DND-41 (cell line): ENCODE measurements around the gene IL1F10.

Source experiments
- ATAC-seq: fragments of 200-7000 bp; cut with Tn5 transposase; 3 replicates; pipeline ENCODE4 v1.9.1; 2021; ENCODE audit warnings: low read depth; ENCODE audit not compliant: insufficient read depth
- DNase-seq: peaks from one replicate; pipeline ENCODE4 v3.0.0-alpha.2; 2020
- H2AFZ ChIP-seq: 2 replicates; pipeline ENCODE4 v1.6.0; 2012; ENCODE audit warnings: low read depth, low read length
- H3K27ac ChIP-seq: 2 replicates; pipeline ENCODE4 v1.5.1; 2012; ENCODE audit warnings: low read length, inconsistent platforms
- H3K27me3 ChIP-seq: fragments of 200-600 bp; sonication (generic); 2 replicates; pipeline ENCODE4 v1.6.0; 2012; ENCODE audit warnings: low read length, mild to moderate bottlenecking, inconsistent platforms; ENCODE audit not compliant: insufficient read depth, poor library complexity
- H3K36me3 ChIP-seq: 2 replicates; pipeline ENCODE4 v1.5.1; 2012; ENCODE audit warnings: low read length, inconsistent platforms; ENCODE audit not compliant: insufficient read depth
- H3K4me1 ChIP-seq: 2 replicates; pipeline ENCODE4 v1.5.1; 2012; ENCODE audit warnings: mild to moderate bottlenecking, low read length; ENCODE audit not compliant: insufficient read depth
- H3K4me2 ChIP-seq: 2 replicates; pipeline ENCODE4 v1.6.0; 2012; ENCODE audit warnings: mild to moderate bottlenecking, moderate library complexity, low read length, inconsistent platforms; ENCODE audit not compliant: insufficient read depth
- H3K4me3 ChIP-seq, 2 experiments: fragments of 200-600 bp in 1 of 2; shearing (Covaris generic) in 1 of 2; 2 replicates each; pipeline ENCODE4 v1.5.1; 2012 to 2016; ENCODE audit warnings: inconsistent platforms in 2 of 2, low read length in 2 of 2, mild to moderate bottlenecking in 2 of 2, low read depth in 1 of 2, moderate library complexity in 1 of 2
- H3K79me2 ChIP-seq: 2 replicates; pipeline ENCODE4 v1.6.0; 2012; ENCODE audit warnings: low read length, inconsistent platforms; ENCODE audit not compliant: insufficient read depth
- H3K9ac ChIP-seq: 2 replicates; pipeline ENCODE4 v1.6.0; 2012; ENCODE audit warnings: low read depth, mild to moderate bottlenecking, inconsistent platforms, low read length, moderate library complexity
- H3K9me3 ChIP-seq: 2 replicates; pipeline ENCODE4 v1.5.1; 2012; ENCODE audit warnings: low read length, moderate library complexity, mild to moderate bottlenecking, inconsistent platforms; ENCODE audit not compliant: insufficient read depth, severe bottlenecking
- H4K20me1 ChIP-seq: 2 replicates; pipeline ENCODE4 v1.6.0; 2012; ENCODE audit warnings: low read length; ENCODE audit not compliant: insufficient read depth
- EZH2 ChIP-seq: IDR thresholded peaks from 3 replicates; pipeline ENCODE4 v1.6.1; 2012; ENCODE audit warnings: borderline replicate concordance, low read depth, mild to moderate bottlenecking, moderate library complexity, low read length, inconsistent platforms; ENCODE audit not compliant: severe bottlenecking
- TF ChIP-seq, protein P1 (sequence below): IDR thresholded peaks from 2 replicates; pipeline ENCODE4 v1.5.1; 2012; ENCODE audit warnings: borderline replicate concordance, low read length, moderate library complexity, mild to moderate bottlenecking; ENCODE audit not compliant: poor library complexity, severe bottlenecking; ENCODE audit errors: extremely low read depth

Gene IL1F10

DNA sequence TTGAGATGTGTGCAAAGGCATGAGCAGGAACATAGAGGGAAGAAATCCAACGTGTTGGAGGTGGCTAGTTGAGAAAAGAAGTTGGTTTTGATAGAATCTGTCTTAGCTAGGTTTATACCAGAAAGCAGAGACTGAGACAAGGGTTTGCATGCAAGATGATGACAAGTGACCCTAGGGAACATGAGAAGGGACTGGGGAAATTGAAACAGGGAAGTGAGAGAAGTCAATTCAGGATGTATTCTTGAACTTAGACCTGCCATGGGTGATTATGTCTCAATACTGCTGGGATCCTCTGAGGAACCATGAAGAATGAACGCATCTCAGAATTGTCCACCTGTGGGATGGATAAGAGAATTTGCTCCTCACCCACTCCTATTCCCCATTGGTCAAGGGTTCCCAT lies 42.0 kb upstream of the IL1F10 start:
- Histone ChIP-seq H2AFZ (no peak overlapping the region), H3K36me3 (no peaks in the 10 kb centered on the region), H3K9me3 (no peaks in the 10 kb centered on the region), H3K9ac (no peak overlapping the region), H3K4me2 (no peak overlapping the region), H3K79me2 (no peaks in the 10 kb centered on the region), H3K4me1 (no peaks in the 10 kb centered on the region), H3K27ac (no peak overlapping the region), H3K27me3 (peaks cover 25% of the 10 kb centered on the region), H3K4me3 (no peak overlapping the region), H4K20me1 (no peaks in the 10 kb centered on the region)
- TF ChIP-seq, protein P1, sequence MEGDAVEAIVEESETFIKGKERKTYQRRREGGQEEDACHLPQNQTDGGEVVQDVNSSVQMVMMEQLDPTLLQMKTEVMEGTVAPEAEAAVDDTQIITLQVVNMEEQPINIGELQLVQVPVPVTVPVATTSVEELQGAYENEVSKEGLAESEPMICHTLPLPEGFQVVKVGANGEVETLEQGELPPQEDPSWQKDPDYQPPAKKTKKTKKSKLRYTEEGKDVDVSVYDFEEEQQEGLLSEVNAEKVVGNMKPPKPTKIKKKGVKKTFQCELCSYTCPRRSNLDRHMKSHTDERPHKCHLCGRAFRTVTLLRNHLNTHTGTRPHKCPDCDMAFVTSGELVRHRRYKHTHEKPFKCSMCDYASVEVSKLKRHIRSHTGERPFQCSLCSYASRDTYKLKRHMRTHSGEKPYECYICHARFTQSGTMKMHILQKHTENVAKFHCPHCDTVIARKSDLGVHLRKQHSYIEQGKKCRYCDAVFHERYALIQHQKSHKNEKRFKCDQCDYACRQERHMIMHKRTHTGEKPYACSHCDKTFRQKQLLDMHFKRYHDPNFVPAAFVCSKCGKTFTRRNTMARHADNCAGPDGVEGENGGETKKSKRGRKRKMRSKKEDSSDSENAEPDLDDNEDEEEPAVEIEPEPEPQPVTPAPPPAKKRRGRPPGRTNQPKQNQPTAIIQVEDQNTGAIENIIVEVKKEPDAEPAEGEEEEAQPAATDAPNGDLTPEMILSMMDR, result no peak
- TF ChIP-seq EZH2, result no peak
- no peak for ATAC-seq
- no peak for DNase-seq

DNA sequence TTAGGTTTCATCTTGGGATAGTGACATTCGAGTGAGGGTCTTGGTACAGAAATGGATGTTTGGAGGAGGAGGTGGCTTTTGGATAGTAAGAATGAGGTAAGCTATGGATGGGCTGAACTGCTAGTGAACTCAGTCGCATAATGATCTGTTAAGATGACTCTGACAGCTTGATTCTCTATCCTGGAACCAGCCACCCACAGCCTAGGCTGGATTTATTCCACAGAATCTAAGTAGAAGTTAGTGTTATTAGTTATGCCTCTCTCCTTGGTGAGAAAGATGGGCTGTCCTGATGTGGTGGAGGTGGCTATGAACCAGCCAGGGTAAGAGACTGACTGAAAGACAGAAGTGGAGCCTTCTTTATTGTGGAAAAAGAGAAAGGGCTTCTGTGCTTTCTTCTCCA lies 40.1 kb upstream of the IL1F10 start:
- no peak for ATAC-seq

DNA sequence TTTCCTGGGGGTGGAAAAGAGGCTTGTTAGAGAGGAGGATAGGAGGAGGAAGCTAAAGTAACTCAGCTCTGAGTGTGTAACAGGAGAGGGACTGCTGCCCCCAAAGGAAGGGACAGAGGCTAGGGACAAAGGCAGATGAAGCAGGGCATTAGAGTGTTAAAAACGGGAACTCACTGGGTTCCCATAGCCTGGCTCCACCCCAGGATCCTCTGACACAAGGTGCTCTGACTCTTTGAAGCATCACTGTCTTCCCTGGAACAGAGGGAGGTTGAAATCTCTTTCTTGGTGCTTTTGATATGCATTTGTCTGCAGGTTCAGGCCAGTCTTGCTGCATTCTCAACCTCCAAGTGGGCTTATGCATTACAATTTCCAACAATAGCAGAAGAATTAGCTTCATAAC lies 39.7 kb upstream of the IL1F10 start:
- Histone ChIP-seq H3K27ac (no peak overlapping the region), H3K79me2 (no peaks in the 10 kb centered on the region), H3K4me1 (no peaks in the 10 kb centered on the region), H3K27me3 (peaks cover 32% of the 10 kb centered on the region), H3K36me3 (no peaks in the 10 kb centered on the region), H3K9ac (no peak overlapping the region), H4K20me1 (no peaks in the 10 kb centered on the region), H3K4me2 (no peak overlapping the region), H2AFZ (no peak overlapping the region), H3K9me3 (no peaks in the 10 kb centered on the region), H3K4me3 (no peak overlapping the region)
- ATAC-seq, result no peak
- no peak for DNase-seq
- TF ChIP-seq, protein P1, result no peak
- no peak for TF ChIP-seq EZH2

More for the DNA sequence above, 40.1 kb upstream of the IL1F10 start:
- Histone ChIP-seq H3K4me1 (no peaks in the 10 kb centered on the region), H2AFZ (no peak overlapping the region), H3K4me2 (no peak overlapping the region), H3K27ac (no peak overlapping the region), H3K79me2 (no peaks in the 10 kb centered on the region), H4K20me1 (no peaks in the 10 kb centered on the region), H3K9me3 (no peaks in the 10 kb centered on the region), H3K4me3 (no peak overlapping the region), H3K27me3 (peaks cover 30% of the 10 kb centered on the region), H3K36me3 (no peaks in the 10 kb centered on the region), H3K9ac (no peak overlapping the region)
- TF ChIP-seq EZH2, result no peak
- TF ChIP-seq, protein P1, result no peak
- DNase-seq, result no peak

DNA sequence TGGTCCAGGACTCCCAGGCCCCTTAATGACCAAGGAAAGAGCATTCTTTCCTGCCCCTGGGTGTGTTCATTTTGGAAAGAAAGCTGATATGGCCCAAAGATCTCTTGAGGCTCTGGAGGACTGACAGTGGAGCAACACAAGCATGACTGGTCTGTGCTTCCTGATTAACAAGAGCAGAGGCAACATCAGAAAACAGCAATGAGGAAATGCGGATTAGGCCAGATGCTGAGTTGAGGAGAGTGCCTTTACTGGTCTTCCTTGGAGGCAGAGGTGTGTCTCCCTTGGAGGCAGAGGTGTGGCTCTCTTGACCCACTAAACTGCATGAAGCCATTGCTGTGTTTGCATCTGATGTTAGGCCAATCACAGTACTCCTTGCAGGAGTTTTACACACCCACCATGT lies 35.0 kb upstream of the IL1F10 start:
- no peak for DNase-seq
- H4K20me1 ChIP-seq, result no peaks in the 10 kb centered on the region
- H3K4me3 ChIP-seq, result no peak overlapping the region
- H3K9me3 ChIP-seq, result no peaks in the 10 kb centered on the region
- H2AFZ ChIP-seq, result no peak overlapping the region
- no peak for ATAC-seq
- H3K27me3 ChIP-seq, result peaks cover 26% of the 10 kb centered on the region
- H3K79me2 ChIP-seq, result no peaks in the 10 kb centered on the region
- H3K4me2 ChIP-seq, result no peak overlapping the region
- TF ChIP-seq EZH2, result no peak
- TF ChIP-seq, protein P1, result no peak
- no peaks in the 10 kb centered on the region for H3K36me3 ChIP-seq
- no peaks in the 10 kb centered on the region for H3K4me1 ChIP-seq
- H3K9ac ChIP-seq, result no peak overlapping the region
- H3K27ac ChIP-seq, result no peak overlapping the region
